GM18508 (cell line): ENCODE measurements around the gene BAG2.

Source experiments
- ATAC-seq: cut with Tn5 transposase; IDR thresholded peaks from one replicate; pipeline ENCODE4 v1.9.1; 2021; ENCODE audit warnings: moderate number of reproducible peaks; ENCODE audit not compliant: insufficient read depth, unreplicated experiment

Gene BAG2

DNA sequence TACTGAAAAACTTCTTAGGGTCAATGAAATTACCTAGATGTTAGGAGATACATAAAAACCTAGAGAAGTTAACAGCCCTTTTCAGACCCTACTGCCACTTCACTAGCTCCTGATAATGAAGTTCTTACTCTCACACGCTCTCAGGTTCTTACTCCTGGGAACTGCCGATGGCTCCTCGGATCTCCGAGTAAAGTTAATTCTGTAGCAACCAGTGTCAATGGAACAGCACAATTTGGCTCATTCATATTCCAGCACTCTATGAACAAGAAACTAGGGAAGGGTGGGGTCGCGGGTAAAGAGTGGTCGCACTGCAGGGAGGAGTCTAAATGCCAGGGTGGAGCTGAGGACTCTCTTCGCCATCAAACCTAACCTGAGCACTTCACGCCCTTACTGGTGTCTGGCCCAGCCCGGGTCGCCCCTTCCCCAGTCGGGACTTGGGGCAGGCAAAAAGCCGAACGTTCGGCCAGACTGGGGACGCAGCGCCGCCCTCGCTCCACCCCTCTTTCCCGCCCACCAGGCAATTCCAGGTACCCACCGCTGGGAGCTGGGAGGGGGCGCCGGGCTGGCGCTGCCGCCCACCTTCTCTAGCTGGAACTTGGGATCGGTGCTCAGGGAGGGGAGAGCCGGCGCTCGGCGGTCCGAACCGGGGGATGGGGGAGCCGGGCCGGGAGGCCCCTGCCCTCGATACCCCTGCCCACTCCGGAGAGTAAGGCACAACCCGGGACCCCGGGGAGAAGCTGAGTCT is 49.2 kb downstream of the BAG2 start:
- peak; percentile 21 for ATAC-seq

DNA sequence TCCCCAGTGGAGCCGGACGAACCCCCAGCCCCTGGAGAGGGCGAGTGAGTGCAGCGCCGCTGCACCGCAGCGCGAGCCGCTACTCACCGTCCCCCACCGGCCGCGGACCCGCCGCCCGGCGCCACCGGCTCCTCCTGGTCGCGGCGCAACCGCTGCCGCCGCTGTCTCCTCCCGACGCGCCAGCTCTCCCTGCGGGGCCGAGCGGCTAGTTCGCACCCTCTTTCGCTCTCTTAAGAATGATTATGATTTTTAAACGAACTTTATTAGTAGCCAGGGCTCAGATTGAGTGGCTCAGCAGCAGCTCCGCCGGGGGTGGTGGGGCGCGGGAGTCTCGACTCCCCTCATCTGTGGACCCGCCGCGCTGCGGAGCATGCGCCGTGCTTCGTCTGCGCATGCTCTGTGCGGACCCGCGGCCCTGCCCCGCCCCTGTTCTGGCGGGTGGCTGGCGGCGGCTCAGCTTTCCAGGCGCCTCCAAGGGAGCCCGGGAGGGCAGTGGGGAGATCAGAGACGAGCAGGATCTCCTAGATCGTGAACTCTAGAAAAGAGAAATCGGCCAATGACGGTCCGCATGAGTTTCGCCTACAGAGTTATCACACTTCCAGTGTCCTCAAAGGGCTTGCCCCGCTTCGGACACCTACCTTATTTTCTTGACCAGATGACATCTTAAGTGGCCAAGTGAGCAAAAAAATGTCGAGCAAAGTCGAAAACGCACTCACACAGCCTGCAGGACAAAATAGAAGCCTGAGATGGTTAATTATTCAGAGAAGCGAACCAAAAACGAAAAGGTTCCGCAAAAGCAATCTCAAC is 50.0 kb downstream of the BAG2 start, which contains the start of gene RAB23:
RAB23 (minus strand) TSS at position 372 of the 807 bp plus-strand sequence. CDS start 11,927 bp downstream, outside the sequence.
- peak; percentile 50 for ATAC-seq

DNA sequence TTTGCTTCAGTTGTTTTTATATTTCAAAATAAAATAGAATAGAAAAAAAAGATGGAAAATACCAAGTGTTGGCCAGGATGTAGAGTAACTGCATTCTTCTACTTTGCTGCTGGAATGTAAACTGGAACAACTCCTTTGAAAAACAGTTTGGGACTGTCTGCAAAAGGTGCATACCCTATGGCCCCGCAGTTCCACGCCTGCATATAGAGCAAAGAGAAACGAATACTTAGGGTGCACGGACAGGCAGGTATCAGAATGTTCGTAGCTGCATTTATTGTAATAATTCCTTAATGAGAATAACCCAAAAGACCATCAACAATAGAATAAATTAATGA is 50.6 kb downstream of the BAG2 start:
- no peak for ATAC-seq

DNA sequence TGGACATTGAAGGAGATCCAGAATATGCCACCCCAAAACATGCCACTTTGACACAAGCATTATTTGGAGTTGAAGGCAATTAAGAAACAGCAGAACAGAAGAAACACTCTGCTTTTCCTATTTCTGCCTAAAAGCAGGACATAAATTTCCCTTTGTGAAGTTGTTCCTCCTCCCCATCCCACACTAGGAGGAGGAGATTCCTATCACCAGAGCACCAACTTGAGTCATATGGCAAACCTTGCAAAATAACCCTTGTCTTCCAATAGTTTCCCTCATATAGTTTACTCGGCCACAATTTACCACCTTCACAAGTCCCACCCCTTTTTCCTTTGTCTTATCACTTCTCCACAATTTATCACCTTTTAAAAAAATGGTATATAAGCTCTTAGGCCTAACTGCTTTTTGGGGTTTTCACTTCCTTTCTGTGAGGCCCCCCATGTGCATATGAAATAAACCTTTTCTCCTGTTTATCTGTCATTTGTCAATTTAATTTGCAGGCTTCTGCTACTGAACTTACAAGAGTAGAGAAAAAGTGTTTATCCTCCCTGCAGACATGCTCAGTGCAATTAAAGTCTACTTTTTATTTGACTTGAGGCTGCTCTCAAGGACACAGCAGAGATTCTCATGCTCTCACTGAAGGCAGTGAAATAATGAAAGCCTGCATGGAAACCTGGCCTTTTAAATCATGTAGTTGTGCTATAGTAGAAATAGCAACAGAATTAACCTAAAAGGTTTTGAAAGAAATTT is 52.8 kb downstream of the BAG2 start:
- ATAC-seq, result no peak

DNA sequence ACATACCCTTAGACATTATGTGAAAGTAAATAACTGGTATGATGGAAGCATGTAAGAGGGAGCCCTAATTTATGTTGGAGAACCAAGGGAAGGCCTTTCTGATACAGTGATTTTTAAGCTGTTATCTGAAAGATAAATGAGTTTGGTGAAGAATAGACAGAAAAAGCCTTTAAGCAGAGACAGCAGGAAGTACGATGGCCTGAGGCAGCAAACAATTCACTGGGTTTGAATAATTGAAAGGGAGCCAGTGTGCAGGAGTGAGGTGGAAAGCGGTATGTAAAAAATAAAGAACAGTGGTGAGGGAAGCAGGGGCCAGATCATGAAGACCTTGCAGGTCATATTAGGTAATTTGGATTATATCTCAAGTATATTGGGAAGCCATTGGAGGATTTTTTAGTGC is 54.1 kb downstream of the BAG2 start:
- no peak for ATAC-seq
